ENCODE measurements around the gene CPXM1. TPM values are rescaled to one million over a fixed set of nuclear protein-coding genes. Genes with fewer than 3 reads are reported as not detected.

The CPXM1 gene
- total RNA-seq, 1 experiment from 2014 or later, result not detected

GRCh38 chr20:2755451-2756055, 44.9 kb downstream of the CPXM1 start:
- intact Hi-C loops (cut with micrococcal nuclease), result loop anchor here (1.0 kb wide), 1 partner anchor 97 kb away; no protein-coding TSS in a partner anchor
- no peak for ATAC-seq
- H3F3A ChIP-seq (ENCODE audit: low read length, unreplicated experiment), result no peaks in the 10 kb centered on the region
- DNase-seq, result no peak
- no peaks in the 10 kb centered on the region for H3K79me2 ChIP-seq (ENCODE audit: low read length)
- no peak overlapping the region for H3K9ac ChIP-seq (ENCODE audit: low read length)
- BruUV-seq (replicated peaks), result no TSS peak
- H3K36me3 ChIP-seq (ENCODE audit: low read depth, low read length), result no peaks in the 10 kb centered on the region
- CTCF ChIA-PET, result interaction anchor here (0.5 to 1.8 kb wide), 2 partner anchors 96 to 314 kb away, joined by 3 to 12 read pairs; no protein-coding TSS in a partner anchor
- no peak for TF ChIP-seq CTCF (conservative IDR thresholded peaks at IDR 0.05; ENCODE audit: low read depth, low read length)
- no peak for TF ChIP-seq EZH2phosphoT487 (IDR thresholded peaks at IDR 0.05; ENCODE audit: borderline replicate concordance, low read length)
- TF ChIP-seq EZH2 (IDR thresholded peaks at IDR 0.05; ENCODE audit: low read length, unreplicated experiment), result no peak
- POLR2A ChIA-PET (ENCODE audit: unreplicated experiment), result no interaction called here
- H2AFZ ChIP-seq (ENCODE audit: low read length), result no peak overlapping the region
- H4K20me1 ChIP-seq (ENCODE audit: low read length), result no peaks in the 10 kb centered on the region
- H3K27me3 ChIP-seq (ENCODE audit: low read length), result no peaks in the 10 kb centered on the region
- no peaks in the 10 kb centered on the region for H3K9me2 ChIP-seq (replicated peaks; ENCODE audit: low read length)
- no peaks in the 10 kb centered on the region for H3K9me3 ChIP-seq (ENCODE audit: low read length)
- peaks cover 21% of the 10 kb centered on the region for H3K4me1 ChIP-seq (ENCODE audit: insufficient read depth, low read length)
- no peak overlapping the region for H3K4me2 ChIP-seq (ENCODE audit: low read length)
- H3K4me3 ChIP-seq (ENCODE audit: low read length), result no peak overlapping the region
- H3K27ac ChIP-seq (ENCODE audit: low read length), result no peak overlapping the region

- no peak overlapping the region for H3K4me3 ChIP-seq (ENCODE audit: low read length)
- BruUV-seq (replicated peaks), result no TSS peak
- no peaks in the 10 kb centered on the region for H3K79me2 ChIP-seq (ENCODE audit: low read length)
- TF ChIP-seq EZH2phosphoT487 (IDR thresholded peaks at IDR 0.05; ENCODE audit: borderline replicate concordance, low read length), result no peak
- no peak for TF ChIP-seq CTCF (conservative IDR thresholded peaks at IDR 0.05; ENCODE audit: low read depth, low read length)
- no peak for TF ChIP-seq EZH2 (IDR thresholded peaks at IDR 0.05; ENCODE audit: low read length, unreplicated experiment)
- H2AFZ ChIP-seq (ENCODE audit: low read length), result no peak overlapping the region
- H3K9me3 ChIP-seq (ENCODE audit: low read length), result no peaks in the 10 kb centered on the region
- H3K27me3 ChIP-seq (ENCODE audit: low read length), result no peaks in the 10 kb centered on the region
- H3K27ac ChIP-seq (ENCODE audit: low read length), result no peak overlapping the region
- intact Hi-C loops (cut with micrococcal nuclease), result no loop called here
- no peak overlapping the region for H3K9ac ChIP-seq (ENCODE audit: low read length)
- H3K36me3 ChIP-seq (ENCODE audit: low read depth, low read length), result no peaks in the 10 kb centered on the region
- H3K9me2 ChIP-seq (replicated peaks; ENCODE audit: low read length), result no peaks in the 10 kb centered on the region
- ATAC-seq (no peak), DNase-seq (no peak)
- H3F3A ChIP-seq (ENCODE audit: low read length, unreplicated experiment), result no peaks in the 10 kb centered on the region
- ChIA-PET CTCF (no interaction called here), POLR2A (ENCODE audit: unreplicated experiment) (interaction anchor here (0.6 kb wide), 2 partner anchors 60 to 119 kb away, joined by 4 to 8 read pairs; partner anchors contain the start of genes C20orf141 and PTPRA)
- no peaks in the 10 kb centered on the region for H4K20me1 ChIP-seq (ENCODE audit: low read length)
- peaks cover 21% of the 10 kb centered on the region for H3K4me1 ChIP-seq (ENCODE audit: insufficient read depth, low read length)
- no peak overlapping the region for H3K4me2 ChIP-seq (ENCODE audit: low read length)
Observed at GRCh38 chr20:2754424-2754823, 46.0 kb downstream of the CPXM1 start.

GRCh38 chr20:2753461-2754040, 46.9 kb downstream of the CPXM1 start:
- no peak overlapping the region for H2AFZ ChIP-seq (ENCODE audit: low read length)
- TF ChIP-seq EZH2 (IDR thresholded peaks at IDR 0.05; ENCODE audit: low read length, unreplicated experiment) (no peak), CTCF (conservative IDR thresholded peaks at IDR 0.05; ENCODE audit: low read depth, low read length) (no peak), EZH2phosphoT487 (IDR thresholded peaks at IDR 0.05; ENCODE audit: borderline replicate concordance, low read length) (no peak)
- H3K27ac ChIP-seq (ENCODE audit: low read length), result no peak overlapping the region
- no TSS peak for BruUV-seq (replicated peaks)
- no peak overlapping the region for H3K4me3 ChIP-seq (ENCODE audit: low read length)
- H3K9me2 ChIP-seq (replicated peaks; ENCODE audit: low read length), result no peaks in the 10 kb centered on the region
- H3K27me3 ChIP-seq (ENCODE audit: low read length), result no peaks in the 10 kb centered on the region
- H3K4me2 ChIP-seq (ENCODE audit: low read length), result no peak overlapping the region
- DNase-seq, result no peak
- POLR2A ChIA-PET (ENCODE audit: unreplicated experiment), result interaction anchor here (0.6 kb wide), 1 partner anchor 120 kb away, joined by 4 read pairs; the partner anchor contains the start of gene PTPRA
- intact Hi-C loops (cut with micrococcal nuclease), result no loop called here
- H3K4me1 ChIP-seq (ENCODE audit: insufficient read depth, low read length), result peaks cover 21% of the 10 kb centered on the region
- H4K20me1 ChIP-seq (ENCODE audit: low read length), result no peaks in the 10 kb centered on the region
- ATAC-seq, result no peak
- no peaks in the 10 kb centered on the region for H3F3A ChIP-seq (ENCODE audit: low read length, unreplicated experiment)
- H3K79me2 ChIP-seq (ENCODE audit: low read length), result no peaks in the 10 kb centered on the region
- no peaks in the 10 kb centered on the region for H3K9me3 ChIP-seq (ENCODE audit: low read length)
- H3K36me3 ChIP-seq (ENCODE audit: low read depth, low read length), result no peaks in the 10 kb centered on the region
- CTCF ChIA-PET, result interaction anchor here (0.6 to 1.2 kb wide), 4 partner anchors 40 to 247 kb away, joined by 3 read pairs; no protein-coding TSS in a partner anchor
- H3K9ac ChIP-seq (ENCODE audit: low read length), result no peak overlapping the region
